ENCODE data around the gene ADAMTS12.
"Not testable (repeated sequence)": the region's sequence is repeated elsewhere in the genome, so short reads cannot be mapped to it uniquely, and the experiment has no call there.

ADAMTS12 gene

DNA sequence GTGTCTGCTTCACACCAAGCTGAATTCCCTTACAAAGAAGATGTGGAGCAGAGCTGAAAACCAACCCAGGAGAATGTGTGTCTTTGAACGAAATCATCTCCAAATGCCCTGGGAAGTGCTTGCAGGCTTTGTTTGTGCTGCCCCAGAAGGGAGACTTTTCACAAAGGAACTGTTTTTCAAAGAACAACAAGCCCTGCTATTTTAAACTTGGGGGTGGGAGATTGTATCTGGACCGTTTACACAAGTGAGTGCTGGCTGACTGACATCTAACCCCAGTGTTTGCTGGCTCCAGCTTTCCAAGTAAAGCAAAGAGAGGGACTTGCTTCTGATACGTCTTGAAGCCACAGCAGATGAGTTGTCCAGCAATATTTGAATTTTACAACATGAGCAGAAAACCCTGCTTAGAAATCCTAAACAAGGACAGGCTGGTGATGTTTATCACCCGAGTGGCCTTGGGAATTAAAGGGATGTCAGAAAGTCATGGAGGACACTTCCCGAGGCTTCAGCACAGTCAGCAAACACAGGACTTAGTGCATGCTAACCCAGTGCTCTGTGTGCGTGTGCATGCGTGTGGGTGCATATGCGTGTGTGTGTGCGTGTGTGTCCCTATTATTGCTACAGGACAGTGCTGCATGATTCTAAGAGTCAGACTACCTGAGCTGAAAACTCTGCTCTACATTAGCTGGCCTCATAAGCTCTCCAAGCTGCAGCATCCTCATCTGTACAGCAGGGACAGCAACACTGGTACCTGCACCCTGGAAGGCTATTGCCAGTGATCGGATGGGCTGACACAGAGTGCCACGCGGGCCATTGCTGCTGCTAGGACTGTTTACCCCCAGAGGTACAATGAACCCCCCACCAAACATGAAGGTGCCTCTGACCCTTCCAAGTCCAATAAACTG, 1.4 kb downstream of the ADAMTS12 start:
- intact Hi-C loops (cut with micrococcal nuclease), result no loop called here
- H3K9me3 Mint-ChIP-seq, result no peaks in the 10 kb centered on the region
- H3K36me3 Mint-ChIP-seq (ENCODE audit: low read depth), result no peaks in the 10 kb centered on the region
- H3K27ac Mint-ChIP-seq, result no peak overlapping the region
- no peak overlapping the region for H3K4me3 Mint-ChIP-seq
- peaks cover 34% of the 10 kb centered on the region for H3K27me3 Mint-ChIP-seq
- no peaks in the 10 kb centered on the region for H3K4me1 Mint-ChIP-seq (ENCODE audit: low read depth)

DNA sequence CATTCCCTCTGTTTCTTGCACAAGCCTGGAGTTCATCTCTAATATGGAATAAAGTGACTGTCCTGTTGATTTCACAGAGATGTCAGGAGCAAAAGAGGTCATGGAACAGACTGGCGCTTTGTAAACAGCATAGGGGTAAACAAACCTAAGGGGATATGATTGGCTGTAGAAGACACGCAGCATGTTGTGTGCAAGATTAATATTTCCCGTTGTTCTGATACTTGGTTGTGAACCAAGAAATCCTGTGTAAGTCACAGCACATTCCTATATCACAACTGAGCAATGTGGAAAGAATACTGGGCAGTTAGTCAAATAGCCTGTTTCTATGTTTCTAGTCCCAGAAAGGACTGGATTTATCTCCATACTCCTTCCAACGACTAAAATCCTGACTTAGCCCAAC, 3.2 kb downstream of the ADAMTS12 start:
- Mint-ChIP-seq H3K27me3 (peaks cover 28% of the 10 kb centered on the region), H3K36me3 (ENCODE audit: low read depth) (no peaks in the 10 kb centered on the region)
- intact Hi-C loops (cut with micrococcal nuclease), result no loop called here

DNA sequence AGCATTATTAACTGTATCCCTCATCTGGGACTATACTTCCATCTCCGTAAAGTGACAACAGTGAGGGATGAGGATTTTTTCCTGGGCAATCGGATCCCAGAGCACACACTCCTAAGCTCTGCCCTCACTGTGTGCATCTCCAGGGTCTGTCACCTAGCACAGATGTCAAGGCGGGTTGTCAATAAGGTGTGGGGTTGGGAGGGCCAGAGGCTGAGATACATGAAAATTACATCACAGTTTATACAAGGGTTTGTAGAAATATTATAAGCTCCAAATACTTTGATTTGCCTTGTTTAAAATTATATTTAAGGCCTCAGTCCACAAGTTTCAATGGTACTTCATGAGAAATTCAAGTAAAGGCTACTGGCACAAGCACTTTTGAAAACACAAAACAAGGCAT, 4.5 kb downstream of the ADAMTS12 start:
- intact Hi-C loops (cut with micrococcal nuclease), result no loop called here
- H3K4me3 Mint-ChIP-seq, result no peak overlapping the region
- peaks cover 16% of the 10 kb centered on the region for H3K27me3 Mint-ChIP-seq
- H3K9me3 Mint-ChIP-seq, result no peaks in the 10 kb centered on the region
- H3K36me3 Mint-ChIP-seq (ENCODE audit: low read depth), result no peaks in the 10 kb centered on the region
- H3K4me1 Mint-ChIP-seq (ENCODE audit: low read depth), result no peaks in the 10 kb centered on the region
- no peak overlapping the region for H3K27ac Mint-ChIP-seq

More for the DNA sequence above, 3.2 kb downstream of the ADAMTS12 start:
- H3K4me1 Mint-ChIP-seq (ENCODE audit: low read depth), result no peaks in the 10 kb centered on the region
- no peak overlapping the region for H3K4me3 Mint-ChIP-seq
- H3K9me3 Mint-ChIP-seq, result no peaks in the 10 kb centered on the region
- no peak overlapping the region for H3K27ac Mint-ChIP-seq

DNA sequence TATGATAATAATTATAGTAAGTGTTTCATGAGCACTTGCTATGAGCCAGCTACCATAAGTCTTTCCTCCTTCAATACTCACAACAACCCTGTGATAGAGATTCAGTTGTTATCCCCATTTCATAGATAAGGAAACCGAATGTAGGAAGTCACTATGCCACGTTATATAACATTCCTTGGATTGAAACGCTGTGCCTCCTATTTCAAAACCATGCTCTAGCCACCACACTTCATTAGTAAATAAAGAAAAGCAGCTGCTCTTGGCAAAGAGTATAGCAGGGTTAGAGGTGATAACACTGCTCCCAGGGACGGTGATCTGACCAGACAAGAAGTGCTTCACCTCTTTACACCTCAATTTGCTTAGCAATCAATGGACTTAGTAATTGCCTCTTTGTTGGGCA, 5.5 kb downstream of the ADAMTS12 start:
- Mint-ChIP-seq H3K27me3 (peaks cover 8% of the 10 kb centered on the region), H3K4me1 (ENCODE audit: low read depth) (no peaks in the 10 kb centered on the region), H3K36me3 (ENCODE audit: low read depth) (no peaks in the 10 kb centered on the region), H3K27ac (no peak overlapping the region), H3K9me3 (no peaks in the 10 kb centered on the region), H3K4me3 (no peak overlapping the region)
- intact Hi-C loops (cut with micrococcal nuclease), result no loop called here

DNA sequence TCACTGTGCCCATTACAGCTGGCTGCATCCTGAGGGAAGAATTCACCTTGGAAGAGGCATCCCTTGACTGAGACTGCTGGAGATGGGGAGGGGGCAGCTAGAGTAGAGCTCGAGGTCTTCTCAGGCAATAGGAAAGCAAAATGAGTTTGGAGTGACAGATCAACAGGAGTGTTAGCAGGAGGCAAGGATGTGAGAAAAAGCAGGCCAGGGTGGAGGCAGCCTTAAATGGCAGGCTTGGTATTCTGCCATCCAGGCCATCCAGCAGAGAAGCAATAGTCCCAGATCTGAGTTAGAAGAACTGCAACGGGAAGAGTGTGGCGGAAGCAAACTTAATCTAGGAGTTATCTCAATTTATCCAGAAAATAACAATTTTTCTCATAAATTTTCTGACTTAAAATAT, 6.1 kb downstream of the ADAMTS12 start:
- intact Hi-C loops (cut with micrococcal nuclease), result no loop called here

DNA sequence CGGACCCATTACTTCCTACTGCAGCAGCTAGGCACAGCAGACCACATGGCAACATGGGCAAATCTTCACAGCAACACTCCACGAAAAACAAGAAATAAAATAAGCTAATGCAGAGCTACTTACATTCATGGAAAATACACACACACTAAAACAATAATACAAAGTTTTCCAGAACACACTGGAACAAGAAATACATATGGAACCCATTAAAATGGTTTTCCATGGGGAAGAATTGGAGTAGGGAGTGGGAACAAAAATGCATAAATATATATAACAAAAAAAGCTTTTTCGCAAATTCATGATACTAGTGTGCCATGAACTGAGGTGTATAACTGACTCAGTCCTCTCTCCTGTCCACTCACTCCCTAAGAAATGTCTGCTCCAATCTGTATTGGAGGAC, 8.3 kb downstream of the ADAMTS12 start:
- intact Hi-C loops (cut with micrococcal nuclease), result no loop called here
- H3K27ac Mint-ChIP-seq, result no peak overlapping the region
- no peaks in the 10 kb centered on the region for H3K9me3 Mint-ChIP-seq
- no peak overlapping the region for H3K4me3 Mint-ChIP-seq
- no peaks in the 10 kb centered on the region for H3K4me1 Mint-ChIP-seq (ENCODE audit: low read depth)
- H3K36me3 Mint-ChIP-seq (ENCODE audit: low read depth), result no peaks in the 10 kb centered on the region
- no peaks in the 10 kb centered on the region for H3K27me3 Mint-ChIP-seq

More for the DNA sequence above, 6.1 kb downstream of the ADAMTS12 start:
- no peak overlapping the region for H3K27ac Mint-ChIP-seq
- no peaks in the 10 kb centered on the region for H3K9me3 Mint-ChIP-seq
- H3K27me3 Mint-ChIP-seq, result peaks cover 2% of the 10 kb centered on the region
- no peaks in the 10 kb centered on the region for H3K4me1 Mint-ChIP-seq (ENCODE audit: low read depth)
- H3K4me3 Mint-ChIP-seq, result no peak overlapping the region
- no peaks in the 10 kb centered on the region for H3K36me3 Mint-ChIP-seq (ENCODE audit: low read depth)

DNA sequence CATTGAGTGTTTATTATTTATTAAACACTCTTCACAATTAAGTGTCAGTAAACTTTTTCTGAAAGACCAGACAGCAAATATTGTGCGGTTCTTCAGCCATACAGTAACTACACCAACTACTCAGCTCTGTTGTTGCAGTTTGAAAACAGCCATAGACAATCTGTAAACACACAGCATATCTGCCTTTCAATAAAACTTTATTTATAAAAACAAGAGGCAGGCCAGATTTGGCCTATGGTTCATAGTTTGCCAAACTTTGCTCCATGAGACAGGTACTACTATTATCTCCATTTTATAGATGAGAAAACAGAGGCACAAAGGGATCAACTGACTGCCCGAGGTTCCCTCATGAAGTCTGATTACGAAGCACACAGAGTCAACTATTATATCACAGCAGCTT, 11.5 kb downstream of the ADAMTS12 start:
- intact Hi-C loops (cut with micrococcal nuclease), result no loop called here
- no peaks in the 10 kb centered on the region for H3K9me3 Mint-ChIP-seq
- H3K4me1 Mint-ChIP-seq (ENCODE audit: low read depth), result no peaks in the 10 kb centered on the region
- H3K4me3 Mint-ChIP-seq, result no peak overlapping the region
- H3K27me3 Mint-ChIP-seq, result no peaks in the 10 kb centered on the region
- H3K27ac Mint-ChIP-seq, result no peak overlapping the region
- no peaks in the 10 kb centered on the region for H3K36me3 Mint-ChIP-seq (ENCODE audit: low read depth)

DNA sequence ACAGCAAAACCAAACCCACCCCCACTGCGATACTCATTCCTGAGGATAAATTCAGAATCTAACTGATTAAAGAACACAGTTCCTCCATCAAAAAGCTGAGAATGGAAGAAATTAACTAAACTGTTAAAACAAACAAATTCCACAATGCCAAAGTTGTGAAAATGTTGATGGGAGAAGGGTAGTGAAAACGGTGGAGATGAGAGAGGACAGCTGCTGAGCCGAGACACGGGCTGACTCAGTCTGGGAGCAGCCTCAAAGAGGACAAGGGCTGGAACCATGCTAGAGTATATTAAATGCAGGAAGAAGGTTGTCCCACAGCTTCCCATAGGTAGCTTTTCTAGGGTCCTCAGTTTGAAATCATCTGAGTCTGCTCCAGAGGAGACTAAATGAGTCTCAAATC, 14.3 kb downstream of the ADAMTS12 start:
- no peak overlapping the region for H3K27ac Mint-ChIP-seq
- no peaks in the 10 kb centered on the region for H3K36me3 Mint-ChIP-seq (ENCODE audit: low read depth)
- H3K4me3 Mint-ChIP-seq, result no peak overlapping the region
- H3K27me3 Mint-ChIP-seq, result no peaks in the 10 kb centered on the region
- no peaks in the 10 kb centered on the region for H3K4me1 Mint-ChIP-seq (ENCODE audit: low read depth)
- H3K9me3 Mint-ChIP-seq, result no peaks in the 10 kb centered on the region
- intact Hi-C loops (cut with micrococcal nuclease), result no loop called here

DNA sequence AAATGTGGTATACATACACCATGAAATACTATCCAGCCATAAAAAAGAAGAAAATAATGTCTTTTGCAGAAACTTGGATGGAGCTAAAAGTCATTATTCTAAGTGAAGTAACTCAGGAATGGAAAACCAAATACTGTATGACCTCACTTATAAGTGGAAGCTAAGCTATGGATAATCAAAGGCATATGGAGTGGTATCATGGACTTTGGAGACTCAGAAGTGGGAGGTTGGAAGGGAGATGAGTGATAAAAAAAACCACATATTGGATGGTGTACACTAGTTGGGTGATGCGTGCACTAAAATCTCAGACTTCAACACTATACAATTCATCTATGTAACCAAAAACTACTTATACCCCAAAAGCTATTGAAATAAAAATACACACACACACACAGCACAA, 24.5 kb downstream of the ADAMTS12 start:
- intact Hi-C loops (cut with micrococcal nuclease), result no loop called here
- no peaks in the 10 kb centered on the region for H3K36me3 Mint-ChIP-seq (ENCODE audit: low read depth)
- H3K4me1 Mint-ChIP-seq (ENCODE audit: low read depth), result no peaks in the 10 kb centered on the region
- H3K9me3 Mint-ChIP-seq, result peaks cover 48% of the 10 kb centered on the region
- H3K27me3 Mint-ChIP-seq, result no peaks in the 10 kb centered on the region
- H3K4me3 Mint-ChIP-seq, result no peak overlapping the region
- H3K27ac Mint-ChIP-seq, result no peak overlapping the region

DNA sequence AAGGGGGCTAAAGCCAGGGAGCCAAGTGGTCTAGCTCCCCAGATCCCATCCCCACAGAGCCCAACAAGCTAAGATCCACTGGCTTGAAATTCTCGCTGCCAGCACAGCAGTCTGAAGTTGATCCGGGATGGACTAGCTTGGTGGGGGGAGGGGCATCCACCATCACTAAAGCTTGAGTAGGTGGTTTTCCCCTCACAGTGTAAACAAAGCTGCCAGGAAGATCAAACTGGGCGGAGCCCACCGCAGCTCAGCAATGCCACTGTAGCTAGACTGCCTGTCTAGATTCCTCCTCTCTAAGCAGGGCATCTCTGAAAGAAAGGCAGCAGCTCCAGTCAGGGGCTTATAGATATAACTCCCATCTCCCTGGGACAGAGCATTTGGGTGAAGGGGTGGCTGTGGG, 32.6 kb downstream of the ADAMTS12 start:
- H3K4me1 Mint-ChIP-seq (ENCODE audit: low read depth); H3K27ac Mint-ChIP-seq; H3K4me3 Mint-ChIP-seq; intact Hi-C loops (cut with micrococcal nuclease); H3K9me3 Mint-ChIP-seq; H3K36me3 Mint-ChIP-seq (ENCODE audit: low read depth); H3K27me3 Mint-ChIP-seq: not testable (repeated sequence)

DNA sequence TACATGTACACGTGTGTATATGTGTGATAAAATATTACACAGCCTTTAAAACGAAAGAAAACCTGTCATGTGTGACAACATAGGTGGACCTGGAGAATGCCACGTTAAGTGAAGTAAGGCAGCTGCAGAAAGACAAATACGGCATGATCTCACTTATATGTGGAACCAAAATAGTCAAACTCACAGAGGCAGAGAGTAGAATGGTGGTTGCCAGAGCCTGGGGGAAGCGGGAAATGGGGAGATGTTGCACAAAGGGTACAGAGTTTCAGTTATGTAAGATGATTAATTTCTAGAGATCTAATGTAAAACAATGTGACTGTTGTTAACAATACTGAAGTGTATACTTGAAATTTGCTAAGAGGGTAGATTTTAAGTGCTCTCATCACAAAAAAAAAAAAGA, 34.8 kb downstream of the ADAMTS12 start:
- no peaks in the 10 kb centered on the region for H3K36me3 Mint-ChIP-seq (ENCODE audit: low read depth)
- H3K4me1 Mint-ChIP-seq (ENCODE audit: low read depth), result no peaks in the 10 kb centered on the region
- H3K4me3 Mint-ChIP-seq, result no peak overlapping the region
- no peaks in the 10 kb centered on the region for H3K9me3 Mint-ChIP-seq
- no peaks in the 10 kb centered on the region for H3K27me3 Mint-ChIP-seq
- no peak overlapping the region for H3K27ac Mint-ChIP-seq
- intact Hi-C loops (cut with micrococcal nuclease), result no loop called here

DNA sequence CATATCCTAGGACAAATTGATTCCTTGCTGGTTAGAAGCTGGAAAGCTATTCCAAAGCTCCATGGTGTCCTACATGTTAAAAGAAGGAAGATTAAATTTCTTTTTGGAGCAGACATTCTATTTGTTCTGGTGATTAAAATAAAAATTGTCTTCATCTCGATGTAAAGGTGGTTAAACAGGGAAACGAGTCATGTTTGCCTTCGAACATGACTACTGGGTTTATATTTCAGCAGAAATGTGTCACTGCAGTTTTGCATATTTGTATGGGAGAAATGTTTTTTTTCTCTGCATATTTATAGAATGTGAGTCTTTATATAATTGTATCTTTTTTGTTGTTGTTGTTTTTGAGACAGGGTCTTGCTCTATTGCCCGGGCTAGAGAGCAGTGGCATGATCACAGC, 36.4 kb downstream of the ADAMTS12 start:
- intact Hi-C loops (cut with micrococcal nuclease), result no loop called here
- Mint-ChIP-seq H3K36me3 (ENCODE audit: low read depth) (no peaks in the 10 kb centered on the region), H3K4me1 (ENCODE audit: low read depth) (no peaks in the 10 kb centered on the region), H3K27ac (no peak overlapping the region), H3K4me3 (no peak overlapping the region), H3K27me3 (no peaks in the 10 kb centered on the region), H3K9me3 (no peaks in the 10 kb centered on the region)

DNA sequence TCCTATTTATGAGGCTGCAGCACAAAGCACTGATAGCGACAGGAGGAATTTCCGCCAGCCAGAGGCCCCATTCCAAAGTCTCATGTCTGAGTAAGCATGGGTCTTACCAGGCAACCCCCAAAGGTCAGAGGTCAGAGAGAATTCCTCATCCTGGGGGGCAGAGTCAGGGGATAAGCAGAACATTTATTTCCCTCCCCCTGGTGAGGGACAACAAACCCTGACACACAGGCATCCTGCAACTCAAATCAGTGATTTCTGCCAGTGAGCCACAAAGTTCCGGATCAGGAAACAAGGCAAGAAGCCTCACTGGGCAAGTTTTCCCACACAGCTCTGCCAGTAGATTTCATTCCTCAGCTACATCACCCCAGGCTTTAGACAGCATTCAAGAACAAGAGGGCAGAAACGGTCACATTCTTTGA, 37.0 kb downstream of the ADAMTS12 start:
- Mint-ChIP-seq H3K9me3 (no peaks in the 10 kb centered on the region), H3K36me3 (ENCODE audit: low read depth) (no peaks in the 10 kb centered on the region), H3K4me1 (ENCODE audit: low read depth) (no peaks in the 10 kb centered on the region), H3K27me3 (no peaks in the 10 kb centered on the region), H3K27ac (no peak overlapping the region), H3K4me3 (no peak overlapping the region)
- intact Hi-C loops (cut with micrococcal nuclease), result no loop called here

DNA sequence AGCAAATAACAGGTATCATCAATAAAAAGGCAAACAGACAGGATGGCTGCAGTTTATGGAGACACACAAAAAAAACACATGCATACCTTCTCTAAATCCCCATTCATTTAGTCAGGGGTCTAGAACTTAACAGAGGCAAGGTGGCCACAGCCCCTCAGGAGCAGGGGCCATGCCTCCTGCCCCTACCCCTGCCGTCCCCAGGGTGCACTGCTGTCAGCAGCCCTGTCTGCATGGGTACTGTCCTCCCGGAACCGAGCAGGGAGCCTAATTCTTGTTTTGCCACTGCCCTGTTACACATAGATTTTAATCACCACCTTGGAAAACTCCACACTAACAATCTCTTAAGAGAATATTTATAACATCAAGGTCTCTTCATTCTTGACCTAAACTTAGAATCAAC, 39.0 kb downstream of the ADAMTS12 start:
- H3K36me3 Mint-ChIP-seq (ENCODE audit: low read depth), result no peaks in the 10 kb centered on the region
- H3K27me3 Mint-ChIP-seq, result no peaks in the 10 kb centered on the region
- H3K9me3 Mint-ChIP-seq, result no peaks in the 10 kb centered on the region
- H3K27ac Mint-ChIP-seq, result no peak overlapping the region
- intact Hi-C loops (cut with micrococcal nuclease), result no loop called here
- H3K4me1 Mint-ChIP-seq (ENCODE audit: low read depth), result no peaks in the 10 kb centered on the region
- H3K4me3 Mint-ChIP-seq, result no peak overlapping the region

DNA sequence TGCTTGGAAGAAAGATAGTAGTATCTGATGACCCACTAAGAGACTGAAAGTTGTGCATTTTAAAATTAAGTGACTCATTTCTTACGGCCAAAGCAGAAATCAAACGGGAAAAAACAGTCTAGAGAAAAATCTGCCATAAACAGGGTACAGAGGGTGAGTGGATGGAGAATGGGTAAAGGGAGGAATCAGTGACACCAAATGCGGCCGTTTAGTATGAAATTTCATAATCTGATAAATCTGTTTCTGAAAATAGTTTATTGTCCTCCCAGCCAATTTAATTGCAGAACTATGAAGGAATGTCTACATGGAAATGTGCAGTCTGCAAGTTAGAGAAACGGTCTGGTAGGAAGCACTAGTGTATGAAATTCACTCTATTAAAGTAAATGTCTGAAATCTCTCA, 39.5 kb downstream of the ADAMTS12 start:
- intact Hi-C loops (cut with micrococcal nuclease), result no loop called here
- H3K4me1 Mint-ChIP-seq (ENCODE audit: low read depth), result no peaks in the 10 kb centered on the region
- no peak overlapping the region for H3K4me3 Mint-ChIP-seq
- no peaks in the 10 kb centered on the region for H3K36me3 Mint-ChIP-seq (ENCODE audit: low read depth)
- H3K27me3 Mint-ChIP-seq, result no peaks in the 10 kb centered on the region
- H3K9me3 Mint-ChIP-seq, result no peaks in the 10 kb centered on the region
- no peak overlapping the region for H3K27ac Mint-ChIP-seq

Data from dendritic cell treated with granulocyte-macrophage colony-stimulating factor and Interleukin-4, amounts not matched to agents 40 ng/mL and 50 ng/mL, for 4 days (primary cell).